Measurements from ENCODE around the gene KCNV2. TPM values are rescaled to one million over a fixed set of nuclear protein-coding genes. Genes with fewer than 3 reads are reported as not detected.

Gene KCNV2
- polyA plus RNA-seq, 1 donor from 2014 or later, result not detected

DNA sequence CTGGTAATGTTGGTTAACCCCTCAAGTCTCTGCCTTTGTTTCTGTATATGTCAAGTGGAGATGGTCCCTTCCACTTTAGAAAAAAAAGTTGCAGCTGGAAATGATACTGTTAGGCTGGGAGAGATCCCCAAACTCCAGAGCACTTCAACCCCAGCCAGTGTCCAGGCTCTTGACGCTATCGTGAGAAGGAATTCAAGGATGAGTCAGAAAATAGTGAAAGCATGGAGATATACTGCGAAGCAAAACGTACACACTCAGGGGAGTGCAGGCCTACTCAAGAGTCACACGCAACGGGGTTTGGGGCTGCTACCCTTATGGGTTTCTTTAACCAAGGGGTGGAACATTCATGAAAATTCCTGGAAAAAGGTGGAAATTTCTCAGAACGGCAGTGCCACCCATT is 24.9 kb downstream of the KCNV2 start:
- Histone ChIP-seq H2AFZ (ENCODE audit: low read depth, low read length) (no peak overlapping the region), H3K36me3 (ENCODE audit: insufficient read depth, low read length) (no peaks in the 10 kb centered on the region), H3K27me3 (ENCODE audit: insufficient read depth, low read depth, low read length) (no peaks in the 10 kb centered on the region), H3K9ac (ENCODE audit: low read length) (no peak overlapping the region), H3K4me2 (ENCODE audit: low read length) (no peak overlapping the region), H3K4me3 (ENCODE audit: low read length) (no peak overlapping the region), H3K9me2 (ENCODE audit: insufficient read depth, low read length) (no peaks in the 10 kb centered on the region), H3K27ac (ENCODE audit: low read length) (no peak overlapping the region), H3F3A (ENCODE audit: insufficient read depth, low read length, poor library complexity, severe bottlenecking) (no peaks in the 10 kb centered on the region), H3K9me3 (ENCODE audit: low read length) (no peaks in the 10 kb centered on the region), H4K20me1 (ENCODE audit: insufficient read depth) (no peaks in the 10 kb centered on the region), H3K79me2 (replicated peaks; ENCODE audit: insufficient read depth, low read length) (no peaks in the 10 kb centered on the region)
- TF ChIP-seq SMC3 (conservative IDR thresholded peaks at IDR 0.05; ENCODE audit: poor library complexity), result no peak
- TF ChIP-seq, protein P1, sequence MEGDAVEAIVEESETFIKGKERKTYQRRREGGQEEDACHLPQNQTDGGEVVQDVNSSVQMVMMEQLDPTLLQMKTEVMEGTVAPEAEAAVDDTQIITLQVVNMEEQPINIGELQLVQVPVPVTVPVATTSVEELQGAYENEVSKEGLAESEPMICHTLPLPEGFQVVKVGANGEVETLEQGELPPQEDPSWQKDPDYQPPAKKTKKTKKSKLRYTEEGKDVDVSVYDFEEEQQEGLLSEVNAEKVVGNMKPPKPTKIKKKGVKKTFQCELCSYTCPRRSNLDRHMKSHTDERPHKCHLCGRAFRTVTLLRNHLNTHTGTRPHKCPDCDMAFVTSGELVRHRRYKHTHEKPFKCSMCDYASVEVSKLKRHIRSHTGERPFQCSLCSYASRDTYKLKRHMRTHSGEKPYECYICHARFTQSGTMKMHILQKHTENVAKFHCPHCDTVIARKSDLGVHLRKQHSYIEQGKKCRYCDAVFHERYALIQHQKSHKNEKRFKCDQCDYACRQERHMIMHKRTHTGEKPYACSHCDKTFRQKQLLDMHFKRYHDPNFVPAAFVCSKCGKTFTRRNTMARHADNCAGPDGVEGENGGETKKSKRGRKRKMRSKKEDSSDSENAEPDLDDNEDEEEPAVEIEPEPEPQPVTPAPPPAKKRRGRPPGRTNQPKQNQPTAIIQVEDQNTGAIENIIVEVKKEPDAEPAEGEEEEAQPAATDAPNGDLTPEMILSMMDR (IDR thresholded peaks at IDR 0.05; ENCODE audit: poor library complexity, severe bottlenecking), result no peak
- TF ChIP-seq, protein P2, sequence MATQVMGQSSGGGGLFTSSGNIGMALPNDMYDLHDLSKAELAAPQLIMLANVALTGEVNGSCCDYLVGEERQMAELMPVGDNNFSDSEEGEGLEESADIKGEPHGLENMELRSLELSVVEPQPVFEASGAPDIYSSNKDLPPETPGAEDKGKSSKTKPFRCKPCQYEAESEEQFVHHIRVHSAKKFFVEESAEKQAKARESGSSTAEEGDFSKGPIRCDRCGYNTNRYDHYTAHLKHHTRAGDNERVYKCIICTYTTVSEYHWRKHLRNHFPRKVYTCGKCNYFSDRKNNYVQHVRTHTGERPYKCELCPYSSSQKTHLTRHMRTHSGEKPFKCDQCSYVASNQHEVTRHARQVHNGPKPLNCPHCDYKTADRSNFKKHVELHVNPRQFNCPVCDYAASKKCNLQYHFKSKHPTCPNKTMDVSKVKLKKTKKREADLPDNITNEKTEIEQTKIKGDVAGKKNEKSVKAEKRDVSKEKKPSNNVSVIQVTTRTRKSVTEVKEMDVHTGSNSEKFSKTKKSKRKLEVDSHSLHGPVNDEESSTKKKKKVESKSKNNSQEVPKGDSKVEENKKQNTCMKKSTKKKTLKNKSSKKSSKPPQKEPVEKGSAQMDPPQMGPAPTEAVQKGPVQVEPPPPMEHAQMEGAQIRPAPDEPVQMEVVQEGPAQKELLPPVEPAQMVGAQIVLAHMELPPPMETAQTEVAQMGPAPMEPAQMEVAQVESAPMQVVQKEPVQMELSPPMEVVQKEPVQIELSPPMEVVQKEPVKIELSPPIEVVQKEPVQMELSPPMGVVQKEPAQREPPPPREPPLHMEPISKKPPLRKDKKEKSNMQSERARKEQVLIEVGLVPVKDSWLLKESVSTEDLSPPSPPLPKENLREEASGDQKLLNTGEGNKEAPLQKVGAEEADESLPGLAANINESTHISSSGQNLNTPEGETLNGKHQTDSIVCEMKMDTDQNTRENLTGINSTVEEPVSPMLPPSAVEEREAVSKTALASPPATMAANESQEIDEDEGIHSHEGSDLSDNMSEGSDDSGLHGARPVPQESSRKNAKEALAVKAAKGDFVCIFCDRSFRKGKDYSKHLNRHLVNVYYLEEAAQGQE (IDR thresholded peaks at IDR 0.05; ENCODE audit: borderline replicate concordance), result no peak
- no peak for TF ChIP-seq MXI1 (conservative IDR thresholded peaks at IDR 0.05; ENCODE audit: poor library complexity, severe bottlenecking)
- no peak for TF ChIP-seq RAD21 (conservative IDR thresholded peaks at IDR 0.05)
- no peak for TF ChIP-seq EZH2 (IDR thresholded peaks at IDR 0.05; ENCODE audit: borderline replicate concordance, insufficient read depth, low read length, poor library complexity, severe bottlenecking)
- TF ChIP-seq POLR2AphosphoS5 (IDR thresholded peaks at IDR 0.05), result no peak
- no peak for TF ChIP-seq EP300 (conservative IDR thresholded peaks at IDR 0.05; ENCODE audit: poor library complexity, severe bottlenecking)
- no peak for TF ChIP-seq TAF1 (IDR thresholded peaks at IDR 0.05; ENCODE audit: low read depth)

DNA sequence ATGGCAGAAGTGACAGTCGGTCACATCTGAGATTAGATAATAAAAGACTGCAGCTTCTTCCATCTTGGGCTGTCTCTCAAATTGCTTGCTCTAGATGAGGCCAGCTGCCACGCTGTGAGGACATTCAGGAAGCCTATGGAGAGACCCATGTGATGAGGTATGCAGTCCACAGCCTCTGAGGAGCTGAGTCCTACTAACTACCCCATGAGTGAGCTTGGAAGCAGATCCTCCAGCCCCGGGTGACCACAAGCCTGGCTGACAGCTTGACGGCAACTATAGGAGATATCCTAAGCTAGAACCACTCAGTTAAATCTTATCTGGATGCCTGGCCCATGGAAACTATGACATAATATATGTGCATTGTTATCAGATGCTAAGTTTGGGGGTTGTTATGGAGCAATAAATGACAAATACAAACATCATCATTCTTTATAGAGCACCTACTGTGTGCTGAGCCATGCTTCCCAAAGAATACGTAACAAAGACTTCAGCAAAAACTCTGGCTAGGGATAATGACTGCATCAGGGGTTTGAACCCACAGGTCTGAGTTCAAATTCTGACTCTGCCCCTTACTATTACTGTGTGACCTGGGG is 26.7 kb downstream of the KCNV2 start:
- no peaks in the 10 kb centered on the region for H3K9me2 ChIP-seq (ENCODE audit: insufficient read depth, low read length)
- TF ChIP-seq MXI1 (conservative IDR thresholded peaks at IDR 0.05; ENCODE audit: poor library complexity, severe bottlenecking), result no peak
- TF ChIP-seq, protein P2 (IDR thresholded peaks at IDR 0.05; ENCODE audit: borderline replicate concordance), result no peak
- TF ChIP-seq EP300 (conservative IDR thresholded peaks at IDR 0.05; ENCODE audit: poor library complexity, severe bottlenecking), result no peak
- TF ChIP-seq EZH2 (IDR thresholded peaks at IDR 0.05; ENCODE audit: borderline replicate concordance, insufficient read depth, low read length, poor library complexity, severe bottlenecking), result no peak
- TF ChIP-seq TAF1 (IDR thresholded peaks at IDR 0.05; ENCODE audit: low read depth), result no peak
- TF ChIP-seq POLR2AphosphoS5 (IDR thresholded peaks at IDR 0.05), result no peak
- TF ChIP-seq RAD21 (conservative IDR thresholded peaks at IDR 0.05), result no peak
- TF ChIP-seq, protein P1 (IDR thresholded peaks at IDR 0.05; ENCODE audit: poor library complexity, severe bottlenecking), result no peak
- TF ChIP-seq SMC3 (conservative IDR thresholded peaks at IDR 0.05; ENCODE audit: poor library complexity), result no peak
- H3K27me3 ChIP-seq (ENCODE audit: insufficient read depth, low read depth, low read length), result no peaks in the 10 kb centered on the region
- H3K9me3 ChIP-seq (ENCODE audit: low read length), result no peaks in the 10 kb centered on the region
- no peak overlapping the region for H3K4me3 ChIP-seq (ENCODE audit: low read length)
- no peaks in the 10 kb centered on the region for H3F3A ChIP-seq (ENCODE audit: insufficient read depth, low read length, poor library complexity, severe bottlenecking)
- no peaks in the 10 kb centered on the region for H4K20me1 ChIP-seq (ENCODE audit: insufficient read depth)
- no peaks in the 10 kb centered on the region for H3K79me2 ChIP-seq (replicated peaks; ENCODE audit: insufficient read depth, low read length)
- H3K4me2 ChIP-seq (ENCODE audit: low read length), result no peak overlapping the region
- no peak overlapping the region for H2AFZ ChIP-seq (ENCODE audit: low read depth, low read length)
- H3K36me3 ChIP-seq (ENCODE audit: insufficient read depth, low read length), result no peaks in the 10 kb centered on the region
- H3K27ac ChIP-seq (ENCODE audit: low read length), result no peak overlapping the region
- no peak overlapping the region for H3K9ac ChIP-seq (ENCODE audit: low read length)
